Epithelial cell of esophagus (primary cell): ENCODE results near the gene DKK2.

Experiments
- DNase-seq: peaks from one replicate; pipeline ENCODE4 v3.0.0; 2010; ENCODE audit warnings: low read depth
- H3K4me3 ChIP-seq: 2 replicates; pipeline ENCODE4 v1.5.1; 2011; ENCODE audit warnings: mild to moderate bottlenecking, low read length, control low read depth
- CTCF ChIP-seq: IDR thresholded peaks from 2 replicates; pipeline ENCODE4 v1.5.1; 2011; ENCODE audit warnings: low read depth, mild to moderate bottlenecking, low read length, control low read depth, inconsistent platforms; ENCODE audit not compliant: insufficient read depth; ENCODE audit errors: missing control alignments

The DKK2 gene

GRCh38 chr4:107035819-107036583, at the start of gene DKK2:
DKK2 (minus strand) TSS chr4:107036313; CDS start chr4:107035591, 722 bp downstream.
- peak within 1 kb of the TSS; percentile 39 for H3K4me3 ChIP-seq
- DNase-seq: peak; percentile 37
- no peak for TF ChIP-seq CTCF

GRCh38 chr4:107077192-107077591, 41.1 kb upstream of the DKK2 start:
- no peak for TF ChIP-seq CTCF
- no peak overlapping the region for H3K4me3 ChIP-seq
- no peak for DNase-seq

GRCh38 chr4:107072836-107073736, 37.0 kb upstream of the DKK2 start:
- TF ChIP-seq CTCF: no peak
- no peak overlapping the region for H3K4me3 ChIP-seq
- DNase-seq: no peak

- no peak for TF ChIP-seq CTCF
- H3K4me3 ChIP-seq: no peak overlapping the region
- DNase-seq: no peak
Observed at GRCh38 chr4:107071108-107071507, 35.0 kb upstream of the DKK2 start.

- no peak for TF ChIP-seq CTCF
- H3K4me3 ChIP-seq: no peak overlapping the region
- DNase-seq: no peak
Observed at GRCh38 chr4:107069049-107069448, 32.9 kb upstream of the DKK2 start.

- TF ChIP-seq CTCF: no peak
- H3K4me3 ChIP-seq: no peak overlapping the region
- DNase-seq: no peak
Observed at GRCh38 chr4:107068116-107068515, 32.0 kb upstream of the DKK2 start.
